ENCODE results near the gene PECR. TPM values are rescaled to one million over a fixed set of nuclear protein-coding genes. Genes with fewer than 3 reads are reported as not detected.

Gene PECR
- total and polyA plus RNA-seq, 4 donors = 10.6 to 25.9 (median 13.4) TPM

DNA sequence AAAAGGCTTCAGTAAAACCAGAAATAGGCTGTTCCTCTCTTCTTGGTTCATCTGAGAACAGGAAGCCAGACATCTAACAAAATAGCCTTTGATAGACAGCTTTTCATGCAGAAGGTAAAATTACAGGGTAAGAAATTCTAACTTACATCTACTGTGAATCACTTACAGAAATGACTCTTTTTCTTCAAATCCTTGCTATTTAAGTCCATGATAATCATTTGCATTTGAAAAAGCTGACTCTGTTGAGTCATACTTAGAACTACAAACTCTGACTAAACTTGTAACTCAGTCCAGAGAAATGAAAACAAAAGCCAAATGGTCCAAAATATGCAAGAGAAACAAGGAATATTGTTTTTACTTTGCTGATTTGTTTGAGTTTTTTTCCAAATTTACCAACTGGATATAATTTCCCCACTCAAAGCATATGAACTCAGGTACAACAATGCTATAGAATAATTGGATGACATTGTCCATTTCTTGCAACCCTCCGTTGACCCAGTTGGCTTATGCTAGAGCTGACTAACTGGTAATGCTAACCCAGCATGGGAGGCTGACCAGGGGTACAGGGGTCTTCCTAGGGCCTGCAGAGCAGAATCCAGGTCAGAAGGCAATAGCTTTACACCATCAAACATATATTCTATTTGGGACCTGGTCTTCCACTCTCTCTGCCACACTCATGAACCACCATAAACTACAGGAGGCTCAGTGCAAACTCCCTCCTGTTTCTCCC lies 49.5 kb downstream of the PECR start:
- Histone ChIP-seq H3K27me3 (ENCODE audit: control insufficient read depth in 3 of 3, insufficient read depth in 3 of 3, low read length in 2 of 3) (no peaks in the 10 kb centered on the region), H3K9me3 (ENCODE audit: control insufficient read depth in 4 of 4, insufficient read depth in 3 of 4, low read length in 3 of 4) (no peaks in the 10 kb centered on the region), H3K9ac (ENCODE audit: insufficient read depth in 1 of 2, low read length in 2 of 2) (no peak overlapping the region), H3K27ac (ENCODE audit: low read depth in 1 of 2, low read length in 1 of 2) (no peak overlapping the region), H3K4me3 (no peak overlapping the region), H3K36me3 (ENCODE audit: control insufficient read depth in 4 of 4, insufficient read depth in 4 of 4, low read length in 4 of 4) (peaks cover 0 to 5% (median 2%) of the 10 kb centered on the region in 4 donors), H3K4me1 (ENCODE audit: control insufficient read depth in 5 of 5, insufficient read depth in 5 of 5, low read length in 5 of 5) (peaks cover 0 to 3% (median 0%) of the 10 kb centered on the region in 5 donors)
- TF ChIP-seq, protein P1, sequence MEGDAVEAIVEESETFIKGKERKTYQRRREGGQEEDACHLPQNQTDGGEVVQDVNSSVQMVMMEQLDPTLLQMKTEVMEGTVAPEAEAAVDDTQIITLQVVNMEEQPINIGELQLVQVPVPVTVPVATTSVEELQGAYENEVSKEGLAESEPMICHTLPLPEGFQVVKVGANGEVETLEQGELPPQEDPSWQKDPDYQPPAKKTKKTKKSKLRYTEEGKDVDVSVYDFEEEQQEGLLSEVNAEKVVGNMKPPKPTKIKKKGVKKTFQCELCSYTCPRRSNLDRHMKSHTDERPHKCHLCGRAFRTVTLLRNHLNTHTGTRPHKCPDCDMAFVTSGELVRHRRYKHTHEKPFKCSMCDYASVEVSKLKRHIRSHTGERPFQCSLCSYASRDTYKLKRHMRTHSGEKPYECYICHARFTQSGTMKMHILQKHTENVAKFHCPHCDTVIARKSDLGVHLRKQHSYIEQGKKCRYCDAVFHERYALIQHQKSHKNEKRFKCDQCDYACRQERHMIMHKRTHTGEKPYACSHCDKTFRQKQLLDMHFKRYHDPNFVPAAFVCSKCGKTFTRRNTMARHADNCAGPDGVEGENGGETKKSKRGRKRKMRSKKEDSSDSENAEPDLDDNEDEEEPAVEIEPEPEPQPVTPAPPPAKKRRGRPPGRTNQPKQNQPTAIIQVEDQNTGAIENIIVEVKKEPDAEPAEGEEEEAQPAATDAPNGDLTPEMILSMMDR (IDR thresholded peaks at IDR 0.05; ENCODE audit: control extremely low read depth, extremely low read depth) = no peak
- DNase-seq (no peak), ATAC-seq (ENCODE audit: insufficient read depth, low FRiP score) (no peak)
- 92 to 97% methylated on average over 1 of the region's 1 CpG for WGBS, 2 donors

DNA sequence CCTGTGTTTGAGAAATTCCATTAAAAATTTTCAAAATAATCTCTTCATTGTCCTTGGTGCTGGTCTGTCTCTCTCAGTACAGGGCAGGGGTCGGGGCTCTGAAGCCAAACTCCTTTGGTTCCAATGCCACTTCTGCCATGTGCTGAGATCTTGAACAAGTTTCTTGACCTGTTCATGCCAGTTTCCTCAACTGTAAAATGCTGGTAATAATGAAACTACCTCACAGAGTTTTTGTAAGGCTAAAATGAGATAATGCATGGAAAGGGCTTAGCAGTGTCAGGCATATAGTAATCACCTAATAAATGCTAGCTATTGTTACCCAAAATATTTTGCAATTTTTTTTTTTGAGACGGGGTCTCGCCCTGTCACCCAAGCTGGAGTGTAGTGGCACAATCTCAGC lies 51.4 kb downstream of the PECR start:
- Histone ChIP-seq H3K9ac (ENCODE audit: insufficient read depth in 1 of 2, low read length in 2 of 2) (no peak overlapping the region), H3K4me1 (ENCODE audit: control insufficient read depth in 5 of 5, insufficient read depth in 5 of 5, low read length in 5 of 5) (peaks cover 0 to 7% (median 0%) of the 10 kb centered on the region in 5 donors), H3K27ac (ENCODE audit: low read depth in 1 of 2, low read length in 1 of 2) (no peak overlapping the region), H3K4me3 (no peak overlapping the region), H3K36me3 (ENCODE audit: control insufficient read depth in 4 of 4, insufficient read depth in 4 of 4, low read length in 4 of 4) (peaks cover 0 to 3% (median 0%) of the 10 kb centered on the region in 4 donors), H3K27me3 (ENCODE audit: control insufficient read depth in 3 of 3, insufficient read depth in 3 of 3, low read length in 2 of 3) (no peaks in the 10 kb centered on the region), H3K9me3 (ENCODE audit: control insufficient read depth in 4 of 4, insufficient read depth in 3 of 4, low read length in 3 of 4) (no peaks in the 10 kb centered on the region)
- ATAC-seq (ENCODE audit: insufficient read depth, low FRiP score) (no peak), DNase-seq (no peak)
- TF ChIP-seq, protein P1 (IDR thresholded peaks at IDR 0.05; ENCODE audit: control extremely low read depth, extremely low read depth) = no peak
- 95% methylated on average over 3 of the region's 3 CpGs for WGBS, 2 donors

DNA sequence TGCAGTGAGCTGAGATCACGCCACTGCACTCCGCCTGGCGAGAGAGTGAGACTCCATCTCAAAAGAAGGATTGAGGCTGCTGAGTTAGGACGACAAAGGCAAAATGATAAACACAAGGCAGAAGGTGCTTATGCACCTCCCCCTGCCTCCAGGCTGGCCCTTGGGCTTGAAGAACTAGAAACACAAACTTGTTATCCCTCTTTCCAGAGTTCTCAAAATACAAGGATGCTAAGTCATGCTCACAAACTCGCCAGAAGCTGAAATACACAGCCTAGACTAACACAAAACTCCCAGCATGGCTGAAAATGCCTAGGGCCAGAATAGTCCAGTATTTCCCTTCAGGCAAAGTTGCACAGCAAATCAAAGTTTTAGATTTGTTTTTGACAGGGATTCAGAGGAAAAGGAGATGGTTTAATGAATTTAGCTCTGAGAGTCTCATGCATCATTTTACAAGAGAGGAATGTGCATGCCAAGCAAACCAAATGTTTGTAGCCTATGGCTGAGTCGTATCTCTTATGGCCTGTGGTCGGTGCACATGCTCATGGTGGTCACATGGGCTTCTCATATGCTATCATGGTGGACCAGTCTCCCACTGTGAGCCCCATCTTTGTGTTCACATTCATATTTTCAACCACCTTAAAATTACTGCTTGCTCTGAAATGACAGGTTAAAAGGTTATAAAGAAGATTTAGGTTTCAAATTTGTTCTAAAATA lies 52.0 kb downstream of the PECR start:
- TF ChIP-seq, protein P1 (IDR thresholded peaks at IDR 0.05; ENCODE audit: control extremely low read depth, extremely low read depth) = no peak
- WGBS, 2 donors = 88 to 93% methylated on average over 7 of the region's 7 CpGs
- Histone ChIP-seq H3K9ac (ENCODE audit: insufficient read depth in 1 of 2, low read length in 2 of 2) (no peak overlapping the region), H3K4me3 (no peak overlapping the region), H3K27me3 (ENCODE audit: control insufficient read depth in 3 of 3, insufficient read depth in 3 of 3, low read length in 2 of 3) (no peaks in the 10 kb centered on the region), H3K36me3 (ENCODE audit: control insufficient read depth in 4 of 4, insufficient read depth in 4 of 4, low read length in 4 of 4) (peaks cover 0 to 3% (median 0%) of the 10 kb centered on the region in 4 donors), H3K9me3 (ENCODE audit: control insufficient read depth in 4 of 4, insufficient read depth in 3 of 4, low read length in 3 of 4) (no peaks in the 10 kb centered on the region), H3K27ac (ENCODE audit: low read depth in 1 of 2, low read length in 1 of 2) (no peak overlapping the region), H3K4me1 (ENCODE audit: control insufficient read depth in 5 of 5, insufficient read depth in 5 of 5, low read length in 5 of 5) (peaks cover 0 to 8% (median 0%) of the 10 kb centered on the region in 5 donors)
- no peak for DNase-seq
- no peak for ATAC-seq (ENCODE audit: insufficient read depth, low FRiP score)
